Stimulated activated CD4-positive, alpha-beta T cell treated with anti-CD3 and anti-CD28 coated beads, Interleukin-12 subunit alpha, Interleukin-12 subunit beta, amount 100 ng/mL, for 24 hours (primary cell): Measurements from ENCODE around the gene COPB1.

Source experiments
- DNase-seq, 2 experiments: peaks; one replicate each; pipeline ENCODE4 v3.0.0-alpha.2; 2020; ENCODE audit warnings: low read depth in 2 of 2

Gene COPB1

GRCh38 chr11:14425621-14426020 is 74.0 kb downstream of the COPB1 start:
- DNase-seq = no peak

DNA sequence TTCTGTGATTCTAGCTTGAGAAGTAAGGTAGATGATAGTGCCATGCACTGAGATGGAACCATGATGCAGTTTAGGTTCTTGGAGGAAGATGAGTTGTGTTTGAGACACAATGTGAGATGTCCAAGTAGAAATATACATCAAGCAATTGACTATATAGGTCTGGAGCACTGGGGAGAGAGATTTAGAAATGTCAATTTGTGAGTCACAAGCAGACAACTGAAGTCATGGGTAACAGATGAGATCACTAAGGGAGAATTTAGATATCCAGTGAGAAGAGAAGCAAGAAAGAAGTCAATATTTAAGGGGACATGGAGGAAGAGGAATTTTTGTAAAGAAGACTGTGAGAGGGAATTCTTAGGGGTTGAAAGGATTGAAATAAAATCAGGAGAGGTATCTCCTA is 75.5 kb downstream of the COPB1 start:
- no peak for DNase-seq

GRCh38 chr11:14423633-14424032 is 76.0 kb downstream of the COPB1 start:
- DNase-seq = no peak

- no peak for DNase-seq
These were observed 76.8 kb downstream of the COPB1 start for GRCh38 chr11:14422814-14423182.

DNA sequence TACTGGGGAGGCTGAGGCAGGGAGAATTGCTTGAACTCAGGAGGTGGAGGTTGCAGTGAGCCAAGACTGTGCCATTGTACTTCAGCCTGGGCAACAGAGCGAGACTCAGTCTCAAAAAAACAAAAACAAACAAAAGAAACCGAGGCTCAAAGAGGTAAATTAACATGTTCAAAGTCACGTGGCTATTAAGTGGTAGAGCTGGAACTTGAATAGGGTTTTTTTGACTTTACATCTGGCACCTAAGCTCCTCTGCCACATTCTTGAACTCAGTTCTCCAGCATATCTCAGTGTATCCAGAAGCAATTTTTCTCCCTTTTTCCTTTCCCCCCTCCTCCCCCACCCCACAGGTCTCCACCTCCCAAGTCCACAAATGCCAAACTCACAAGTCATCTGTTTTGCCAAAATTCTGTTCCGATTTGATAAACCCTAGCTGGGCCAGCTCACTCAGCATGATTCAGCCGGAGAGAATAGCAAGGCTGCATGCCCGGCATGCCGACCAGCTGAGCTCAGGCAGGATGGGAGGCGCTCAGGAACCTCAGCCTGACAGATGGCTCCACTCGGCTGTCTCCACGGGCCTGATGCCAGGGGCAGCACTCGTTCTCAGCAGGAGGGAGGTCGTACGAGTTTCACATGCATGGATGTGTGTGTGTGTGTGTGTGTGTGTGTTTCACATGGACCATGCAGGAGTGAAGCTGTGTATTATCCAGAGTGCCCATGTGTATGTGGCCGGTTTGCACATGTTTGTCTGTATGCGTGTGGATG is 77.4 kb downstream of the COPB1 start:
- DNase-seq = no peak

GRCh38 chr11:14420223-14420622 is 79.4 kb downstream of the COPB1 start:
- no peak for DNase-seq

GRCh38 chr11:14418801-14419417 is 80.7 kb downstream of the COPB1 start:
- DNase-seq = no peak

GRCh38 chr11:14417617-14418374 is 81.8 kb downstream of the COPB1 start:
- DNase-seq = no peak

- DNase-seq = no peak
These were observed 82.4 kb downstream of the COPB1 start for GRCh38 chr11:14417186-14417585.

GRCh38 chr11:14414470-14415461 is 84.8 kb downstream of the COPB1 start:
- peak; percentile 45 to 50 for DNase-seq

DNA sequence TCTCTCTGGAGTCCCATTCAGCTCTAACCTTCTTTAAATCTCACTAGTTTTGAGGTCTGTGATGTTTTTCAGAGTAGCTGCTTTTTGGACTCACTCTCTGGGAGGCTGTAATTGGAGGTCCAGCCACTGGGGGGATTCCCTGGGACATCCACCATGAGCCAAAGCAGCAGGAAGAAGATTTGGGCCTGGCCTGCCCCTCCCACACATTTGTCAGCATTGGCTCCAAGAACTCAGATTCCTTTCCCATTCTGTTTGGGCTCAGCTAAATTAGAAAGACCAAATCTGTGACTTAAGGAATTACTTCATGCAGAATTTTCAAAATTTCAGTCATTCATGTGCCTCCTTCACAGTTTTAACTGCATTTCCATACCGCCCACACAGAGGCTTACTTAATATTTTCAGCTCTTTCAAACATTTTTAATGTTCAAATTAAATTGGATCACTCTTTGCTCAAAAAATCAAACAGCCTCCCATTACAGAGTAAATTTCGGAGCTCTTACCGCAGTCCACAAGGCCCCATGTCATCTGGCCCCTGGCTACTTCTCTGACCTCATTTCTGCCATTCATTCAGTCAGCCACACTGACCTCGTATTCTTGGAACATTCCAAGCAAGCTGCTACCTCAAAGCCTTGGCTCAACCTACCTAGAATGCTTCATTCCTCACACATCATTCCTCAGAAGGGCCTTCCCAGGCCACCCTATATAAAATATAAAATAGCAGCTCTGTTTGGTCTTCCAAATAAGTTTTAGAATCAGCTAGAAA is 86.1 kb downstream of the COPB1 start:
- DNase-seq = no peak

GRCh38 chr11:14411818-14412217 is 87.8 kb downstream of the COPB1 start:
- no peak for DNase-seq

GRCh38 chr11:14409891-14410290 is 89.7 kb downstream of the COPB1 start:
- DNase-seq = no peak

DNA sequence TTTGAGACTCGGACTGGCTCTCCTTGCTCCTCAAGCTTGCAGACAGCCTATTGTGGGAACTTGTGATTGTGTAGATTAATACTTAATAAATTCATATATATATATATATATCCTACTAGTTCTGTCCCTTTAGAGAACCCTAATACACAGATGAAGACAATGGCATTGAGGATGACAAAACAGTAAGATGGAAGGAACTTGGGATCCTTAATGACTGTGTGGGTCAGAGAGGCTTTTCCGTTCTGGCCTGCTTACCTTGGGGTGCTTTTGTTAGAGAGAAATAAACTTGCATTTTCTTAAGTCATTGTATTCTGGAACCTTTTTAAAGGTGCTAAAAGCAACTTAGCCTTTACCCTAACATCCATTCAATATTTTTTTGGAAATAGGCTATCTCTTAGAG is 91.0 kb downstream of the COPB1 start:
- DNase-seq = no peak
